Activated T-cell treated with anti-CD3 and anti-CD28 coated beads for 4 hours (primary cell): Measurements from ENCODE around the gene MERTK.

Experiments used
- DNase-seq: peaks from one replicate; pipeline ENCODE4 v3.0.0-alpha.2; 2020

MERTK gene

GRCh38 chr2:111981666-111982065 lies 83.3 kb downstream of the MERTK start:
- no peak for DNase-seq

- no peak for DNase-seq
Measured at GRCh38 chr2:111982822-111983221, 84.4 kb downstream of the MERTK start.

- DNase-seq = no peak
Measured at GRCh38 chr2:111983478-111984212, 85.2 kb downstream of the MERTK start.

GRCh38 chr2:111984213-111984604 lies 85.8 kb downstream of the MERTK start:
- DNase-seq = no peak

GRCh38 chr2:111985514-111985913 lies 87.1 kb downstream of the MERTK start:
- no peak for DNase-seq

GRCh38 chr2:111986116-111986900 lies 87.9 kb downstream of the MERTK start:
- no peak for DNase-seq

GRCh38 chr2:111990375-111990774 lies 92.0 kb downstream of the MERTK start:
- no peak for DNase-seq

- DNase-seq = no peak
Measured at GRCh38 chr2:111990856-111991255, 92.4 kb downstream of the MERTK start.

GRCh38 chr2:111994042-111994441 lies 95.6 kb downstream of the MERTK start:
- DNase-seq = no peak

GRCh38 chr2:111995148-111995547 lies 96.7 kb downstream of the MERTK start:
- no peak for DNase-seq

- DNase-seq = no peak
Measured at GRCh38 chr2:111999809-112000208, 101.4 kb downstream of the MERTK start.

GRCh38 chr2:112000399-112001135 lies 102.2 kb downstream of the MERTK start:
- DNase-seq = no peak

GRCh38 chr2:112001136-112001715 lies 102.8 kb downstream of the MERTK start:
- DNase-seq = no peak

GRCh38 chr2:112001942-112002341 lies 103.5 kb downstream of the MERTK start:
- DNase-seq = no peak

GRCh38 chr2:112003576-112004252 lies 105.3 kb downstream of the MERTK start:
- no peak for DNase-seq

GRCh38 chr2:112004253-112004645 lies 105.8 kb downstream of the MERTK start:
- no peak for DNase-seq

- no peak for DNase-seq
Measured at GRCh38 chr2:112005406-112006075, 107.1 kb downstream of the MERTK start.

GRCh38 chr2:112006076-112006410 lies 107.6 kb downstream of the MERTK start:
- DNase-seq = no peak

GRCh38 chr2:112007493-112007892 lies 109.1 kb downstream of the MERTK start:
- no peak for DNase-seq

GRCh38 chr2:112008910-112009485 lies 110.6 kb downstream of the MERTK start:
- no peak for DNase-seq

GRCh38 chr2:112010751-112011150 lies 112.3 kb downstream of the MERTK start:
- no peak for DNase-seq

- no peak for DNase-seq
Measured at GRCh38 chr2:112012556-112012955, 114.1 kb downstream of the MERTK start.
